Spleen (tissue), 7 donors: Measurements from ENCODE around the gene PABPC4L.

Source experiments
- POLR2A ChIP-seq, 3 donors: fragments of 450-650 bp; IDR thresholded peaks; one replicate each; pipeline ENCODE4 v1.5.1; 2017; ENCODE audit warnings: antibody characterized with exemption in 3 of 3, mild to moderate bottlenecking in 1 of 3
- POLR2AphosphoS5 ChIP-seq, 3 donors: sonication (generic); formaldehyde crosslinking; IDR thresholded peaks; one replicate each; pipeline ENCODE4 v1.5.1; 2017; ENCODE audit warnings: antibody characterized with exemption in 3 of 3
- TF ChIP-seq, protein P1 (sequence below), 11 experiments: fragments of 200-600 bp in 7 of 11; fragments of 450-650 bp in 4 of 11; sonication (generic) in 4 of 11; IDR thresholded peaks in 8 of 11; conservative IDR thresholded peaks in 3 of 11; 1 replicate in 7 of 11; 2 replicates in 4 of 11; pipeline versions ENCODE4 v1.4.0 to v1.8.0; 2016 to 2021; ENCODE audit warnings: antibody characterized with exemption in 11 of 11, inconsistent platforms in 4 of 11, mild to moderate bottlenecking in 1 of 11
- donor health status: DM: no; HTN: no; CAD: no; lungs with moderate emphysema.
- donor health status: DM: no; HTN: no; CAD: no.
- donor health status: DM: no; HTN: no; CAD: no.

DNA sequence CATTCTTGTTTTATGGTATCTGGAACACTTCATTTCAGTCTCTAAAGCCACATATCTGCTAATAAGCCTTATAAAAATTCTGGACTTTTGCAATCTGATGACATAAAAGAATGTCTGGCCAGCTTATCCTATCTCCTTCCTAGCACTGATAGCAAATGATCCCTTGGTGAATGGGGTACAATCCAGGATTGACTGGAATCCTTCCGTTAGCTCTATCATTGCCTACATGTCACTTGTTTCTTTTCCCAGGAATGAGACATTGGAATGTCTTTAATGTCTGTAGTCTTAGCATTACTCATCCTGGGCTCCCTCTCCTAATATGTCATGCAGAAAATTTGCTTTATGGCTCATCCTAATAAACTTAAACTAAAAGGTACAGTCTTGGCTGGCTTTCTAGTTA is 14.8 kb upstream of the PABPC4L start:
- TF ChIP-seq, protein P1, sequence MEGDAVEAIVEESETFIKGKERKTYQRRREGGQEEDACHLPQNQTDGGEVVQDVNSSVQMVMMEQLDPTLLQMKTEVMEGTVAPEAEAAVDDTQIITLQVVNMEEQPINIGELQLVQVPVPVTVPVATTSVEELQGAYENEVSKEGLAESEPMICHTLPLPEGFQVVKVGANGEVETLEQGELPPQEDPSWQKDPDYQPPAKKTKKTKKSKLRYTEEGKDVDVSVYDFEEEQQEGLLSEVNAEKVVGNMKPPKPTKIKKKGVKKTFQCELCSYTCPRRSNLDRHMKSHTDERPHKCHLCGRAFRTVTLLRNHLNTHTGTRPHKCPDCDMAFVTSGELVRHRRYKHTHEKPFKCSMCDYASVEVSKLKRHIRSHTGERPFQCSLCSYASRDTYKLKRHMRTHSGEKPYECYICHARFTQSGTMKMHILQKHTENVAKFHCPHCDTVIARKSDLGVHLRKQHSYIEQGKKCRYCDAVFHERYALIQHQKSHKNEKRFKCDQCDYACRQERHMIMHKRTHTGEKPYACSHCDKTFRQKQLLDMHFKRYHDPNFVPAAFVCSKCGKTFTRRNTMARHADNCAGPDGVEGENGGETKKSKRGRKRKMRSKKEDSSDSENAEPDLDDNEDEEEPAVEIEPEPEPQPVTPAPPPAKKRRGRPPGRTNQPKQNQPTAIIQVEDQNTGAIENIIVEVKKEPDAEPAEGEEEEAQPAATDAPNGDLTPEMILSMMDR (IDR thresholded peaks at IDR 0.05 in 8 of 11, conservative IDR thresholded peaks at IDR 0.05 in 3 of 11): no peak
- TF ChIP-seq POLR2AphosphoS5 (IDR thresholded peaks at IDR 0.05) (no peak), POLR2A (IDR thresholded peaks at IDR 0.05) (no peak)
